ENCODE results near the gene CTNNB1. TPM values are rescaled to one million over a fixed set of nuclear protein-coding genes. Genes with fewer than 3 reads are reported as not detected.

The CTNNB1 gene
- total RNA-seq, 1 experiment from 2014 or later: 387 TPM

GRCh38 chr3:41237907-41238306 lies 38.6 kb downstream of the CTNNB1 start (continued):
- TF ChIP-seq OVOL2 (CRISPR knock-in tag; IDR thresholded peaks at IDR 0.05; ENCODE audit: borderline replicate concordance): no peak
- TF ChIP-seq RORB (CRISPR knock-in tag; IDR thresholded peaks at IDR 0.05): no peak
- TF ChIP-seq RELA (CRISPR knock-in tag; IDR thresholded peaks at IDR 0.05; ENCODE audit: borderline replicate concordance): no peak
- TF ChIP-seq SOX15 (CRISPR knock-in tag; IDR thresholded peaks at IDR 0.05): no peak
- no peak for TF ChIP-seq NFE2L1 (CRISPR knock-in tag; IDR thresholded peaks at IDR 0.05)

- CTCF ChIA-PET: interaction anchor here (0.6 kb wide), 2 partner anchors 41 to 335 kb away, joined by 3 to 4 read pairs; no protein-coding TSS in a partner anchor
- no peak overlapping the region for H3K4me3 Mint-ChIP-seq
- H3K36me3 Mint-ChIP-seq: peaks cover 67% of the 10 kb centered on the region
- POLR2A ChIA-PET: interaction anchor here (0.6 kb wide), 3 partner anchors 26 to 133 kb away, joined by 3 to 7 read pairs (median 4); no protein-coding TSS in a partner anchor
- TF ChIP-seq FOXP1 (CRISPR knock-in tag; IDR thresholded peaks at IDR 0.05; ENCODE audit: borderline replicate concordance): no peak
- peaks cover 22% of the 10 kb centered on the region for H3K4me1 Mint-ChIP-seq
- no peaks in the 10 kb centered on the region for H3K9me3 Mint-ChIP-seq
- H3K27ac Mint-ChIP-seq: no peak overlapping the region
- DNase-seq (ENCODE audit: low spot score): no peak
- no peak for ATAC-seq
- no peaks in the 10 kb centered on the region for H3K27me3 Mint-ChIP-seq (ENCODE audit: low read depth)
These were observed 40.3 kb downstream of the CTNNB1 start for GRCh38 chr3:41239587-41239986.

GRCh38 chr3:41241161-41241560 lies 41.9 kb downstream of the CTNNB1 start:
- H3K4me1 Mint-ChIP-seq: peaks cover 6% of the 10 kb centered on the region
- TF ChIP-seq JUN (CRISPR knock-in tag; IDR thresholded peaks at IDR 0.05) (no peak), EMX1 (CRISPR knock-in tag; IDR thresholded peaks at IDR 0.05) (no peak), NR3C1 (CRISPR knock-in tag; conservative IDR thresholded peaks at IDR 0.05; ENCODE audit: low read depth) (no peak), IRF2 (CRISPR knock-in tag; IDR thresholded peaks at IDR 0.05; ENCODE audit: borderline replicate concordance, low read depth) (no peak), ESRRA (CRISPR knock-in tag; IDR thresholded peaks at IDR 0.05; ENCODE audit: borderline replicate concordance) (no peak), ZNF232 (CRISPR knock-in tag; IDR thresholded peaks at IDR 0.05) (no peak), MAX (CRISPR knock-in tag; IDR thresholded peaks at IDR 0.05) (no peak), ETV6 (CRISPR knock-in tag; IDR thresholded peaks at IDR 0.05) (no peak), NR1H2 (CRISPR knock-in tag; IDR thresholded peaks at IDR 0.05) (no peak), NFATC4 (CRISPR knock-in tag; IDR thresholded peaks at IDR 0.05) (no peak), ZNF512 (CRISPR knock-in tag; IDR thresholded peaks at IDR 0.05; ENCODE audit: borderline replicate concordance) (no peak), ZNF423 (CRISPR knock-in tag; IDR thresholded peaks at IDR 0.05) (no peak), ZNF138 (CRISPR knock-in tag; conservative IDR thresholded peaks at IDR 0.05) (no peak), PRDM15 (CRISPR knock-in tag; IDR thresholded peaks at IDR 0.05) (no peak), SMAD4 (CRISPR knock-in tag; IDR thresholded peaks at IDR 0.05) (no peak)
- TF ChIP-seq, protein P1, sequence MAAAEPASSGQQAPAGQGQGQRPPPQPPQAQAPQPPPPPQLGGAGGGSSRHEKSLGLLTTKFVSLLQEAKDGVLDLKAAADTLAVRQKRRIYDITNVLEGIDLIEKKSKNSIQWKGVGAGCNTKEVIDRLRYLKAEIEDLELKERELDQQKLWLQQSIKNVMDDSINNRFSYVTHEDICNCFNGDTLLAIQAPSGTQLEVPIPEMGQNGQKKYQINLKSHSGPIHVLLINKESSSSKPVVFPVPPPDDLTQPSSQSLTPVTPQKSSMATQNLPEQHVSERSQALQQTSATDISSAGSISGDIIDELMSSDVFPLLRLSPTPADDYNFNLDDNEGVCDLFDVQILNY (CRISPR knock-in tag; IDR thresholded peaks at IDR 0.05): no peak
- TF ChIP-seq, protein P2, sequence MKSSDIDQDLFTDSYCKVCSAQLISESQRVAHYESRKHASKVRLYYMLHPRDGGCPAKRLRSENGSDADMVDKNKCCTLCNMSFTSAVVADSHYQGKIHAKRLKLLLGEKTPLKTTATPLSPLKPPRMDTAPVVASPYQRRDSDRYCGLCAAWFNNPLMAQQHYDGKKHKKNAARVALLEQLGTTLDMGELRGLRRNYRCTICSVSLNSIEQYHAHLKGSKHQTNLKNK (CRISPR knock-in tag; IDR thresholded peaks at IDR 0.05): no peak
- no peaks in the 10 kb centered on the region for H3K9me3 Mint-ChIP-seq
- ChIA-PET CTCF (no interaction called here), POLR2A (no interaction called here)
- no peaks in the 10 kb centered on the region for H3K27me3 Mint-ChIP-seq (ENCODE audit: low read depth)
- no peak overlapping the region for H3K27ac Mint-ChIP-seq
- H3K4me3 Mint-ChIP-seq: no peak overlapping the region
- DNase-seq (ENCODE audit: low spot score): no peak
- peaks cover 53% of the 10 kb centered on the region for H3K36me3 Mint-ChIP-seq
- no peak for ATAC-seq

Data from WTC11 (cell line).